Islet precursor cell (in vitro differentiated cells): ENCODE results near the gene WWOX.

Experiments used
- DNase-seq: peaks from one replicate; pipeline ENCODE4 v3.0.0-alpha.2; 2018

WWOX gene

DNA sequence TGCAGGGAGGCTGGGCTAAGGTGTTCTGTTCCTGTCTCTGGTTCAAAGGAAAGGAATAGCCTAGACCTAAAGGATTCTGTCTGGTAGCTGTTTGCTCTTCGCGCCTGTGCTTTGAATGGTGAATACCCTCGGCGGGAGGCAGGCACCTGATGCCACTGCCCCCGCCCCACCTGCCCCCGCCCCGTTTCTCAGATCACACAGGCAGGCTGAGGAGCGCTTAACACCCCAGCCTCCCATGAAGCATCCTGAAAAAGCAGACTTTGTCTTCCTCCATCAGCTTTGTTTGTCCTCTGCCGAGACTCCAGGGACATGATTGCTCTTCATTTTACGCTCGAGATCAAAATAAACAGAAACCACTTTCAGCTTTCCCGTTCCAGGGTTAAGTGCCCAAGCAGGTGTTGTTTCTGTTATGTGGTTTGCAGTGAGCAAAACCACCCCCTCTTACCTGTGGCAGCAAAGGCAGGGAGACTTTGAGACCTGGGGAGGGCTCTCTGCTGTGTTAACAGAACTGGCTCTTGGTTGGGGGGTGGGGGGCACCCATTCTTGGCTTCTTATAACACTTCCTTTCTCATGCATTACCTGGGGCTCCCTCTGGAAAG lies 452.1 kb downstream of the WWOX start:
- DNase-seq = no peak

DNA sequence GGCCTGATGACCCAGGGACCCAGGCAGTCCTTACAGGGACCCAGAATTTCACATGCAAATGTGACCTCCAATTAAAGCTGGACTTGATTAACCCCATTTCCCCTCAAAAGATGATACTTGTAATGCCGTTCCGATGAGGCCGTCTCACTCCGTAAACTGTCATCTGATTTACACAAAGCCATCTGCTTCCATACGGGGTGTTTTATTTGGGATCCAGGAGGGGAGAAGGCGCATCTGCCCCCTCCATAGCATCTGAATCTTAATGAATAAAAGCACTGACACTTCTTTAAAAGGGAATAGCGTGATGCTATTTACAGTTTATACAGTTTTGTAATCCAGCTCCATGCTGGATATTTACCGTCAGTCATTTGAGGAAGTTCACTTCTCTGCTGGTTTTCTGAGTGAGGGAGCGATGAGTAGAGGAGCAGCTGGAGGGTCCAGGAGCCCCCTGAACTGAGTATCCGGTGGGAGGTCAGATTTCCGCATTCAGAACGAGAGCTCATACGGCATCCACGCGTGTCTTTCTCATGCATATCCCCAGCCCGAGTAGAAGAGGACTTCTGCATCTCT lies 452.7 kb downstream of the WWOX start:
- DNase-seq = no peak

DNA sequence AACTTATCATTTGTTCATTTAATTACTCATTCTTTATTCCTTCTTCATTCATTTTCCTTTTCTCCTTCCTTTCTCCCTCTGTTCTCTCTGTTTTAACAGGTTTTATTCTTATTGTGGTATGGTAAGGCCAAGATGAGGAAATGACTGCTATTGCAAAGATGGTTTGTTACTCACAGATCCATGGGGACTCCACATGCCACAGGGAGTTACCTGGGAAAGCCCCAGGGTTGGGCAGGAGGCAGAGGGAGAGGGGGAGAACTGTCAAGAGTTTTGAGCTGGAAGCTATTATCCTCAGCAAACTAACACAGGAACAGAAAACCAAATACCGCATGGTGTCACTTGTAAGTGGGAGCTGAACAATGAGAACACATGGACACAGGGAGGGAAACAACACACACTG lies 453.3 kb downstream of the WWOX start:
- DNase-seq = no peak

DNA sequence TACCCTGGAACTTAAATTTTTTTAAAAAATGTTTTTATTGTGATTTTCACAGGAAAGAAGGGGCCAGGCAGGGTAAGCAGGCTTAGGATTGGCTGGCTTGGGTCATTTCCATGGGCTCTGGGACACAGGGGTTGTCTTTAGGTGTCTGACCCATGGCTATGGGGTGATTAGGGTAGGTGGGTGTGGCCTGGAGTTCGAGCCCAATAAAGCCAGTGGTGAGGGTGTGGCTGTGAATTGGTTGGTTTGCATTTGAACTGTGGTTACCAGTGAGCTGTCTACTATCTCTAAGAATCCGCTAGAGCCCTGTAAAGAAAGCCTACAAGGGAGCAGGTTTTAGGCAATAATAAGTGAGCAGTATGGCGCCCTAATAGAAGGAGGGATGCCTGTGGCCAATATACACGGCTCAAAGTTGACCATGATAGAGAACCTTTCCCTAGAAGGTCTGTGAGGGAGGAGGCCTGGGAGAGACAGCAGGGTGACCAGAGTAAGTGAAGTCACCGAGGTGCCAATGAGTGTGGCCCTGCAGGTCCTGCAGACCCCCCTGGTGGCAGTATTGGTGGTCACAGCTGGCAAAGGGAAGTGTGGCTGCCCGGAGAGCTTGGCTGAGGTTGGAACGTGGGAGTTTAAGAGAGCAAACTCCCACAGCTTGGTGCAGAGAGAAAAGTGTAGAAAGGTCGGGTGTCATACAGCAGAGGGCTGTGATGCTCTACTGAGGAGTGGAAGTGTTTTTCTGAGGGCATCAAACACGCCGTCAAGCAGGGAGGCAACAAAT lies 454.0 kb downstream of the WWOX start:
- DNase-seq = no peak

DNA sequence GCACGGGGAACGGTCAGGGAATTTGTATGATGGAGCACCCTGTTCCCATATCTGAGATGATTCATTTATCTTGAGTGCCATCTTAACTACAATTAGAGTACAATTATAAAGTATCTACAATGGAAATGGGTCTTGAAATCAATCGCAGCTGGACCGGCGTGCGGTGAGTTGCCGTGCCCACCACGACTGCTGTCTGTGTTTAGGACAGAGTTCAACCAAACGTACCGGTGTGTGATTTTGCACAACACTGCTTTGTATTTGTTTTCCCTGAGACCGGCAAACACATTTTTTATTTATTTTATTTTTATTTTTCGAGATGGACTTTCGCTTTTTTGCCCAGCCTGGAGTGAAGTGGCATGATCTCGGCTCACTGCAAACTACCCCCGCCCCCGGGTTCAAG lies 457.0 kb downstream of the WWOX start:
- no peak for DNase-seq

DNA sequence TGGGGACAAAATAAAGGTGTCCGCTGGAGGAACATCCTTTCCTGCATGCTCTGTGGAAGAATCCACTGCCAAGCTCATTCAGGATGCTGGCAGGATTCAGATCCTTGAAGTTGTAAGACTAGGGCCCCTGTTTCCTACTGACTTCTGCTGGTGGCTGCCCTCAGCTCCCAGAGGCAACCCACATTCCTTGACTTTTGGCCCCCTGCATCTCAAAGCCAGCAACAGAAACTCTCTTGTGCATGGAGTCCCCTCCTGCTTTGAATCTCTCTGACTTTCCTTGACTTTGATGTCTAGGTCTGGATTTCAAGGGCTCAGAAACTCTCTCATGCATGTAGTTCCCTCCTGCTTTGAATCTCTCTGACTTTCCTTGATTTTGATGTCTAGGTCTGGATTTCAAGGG lies 461.5 kb downstream of the WWOX start:
- DNase-seq = no peak

DNA sequence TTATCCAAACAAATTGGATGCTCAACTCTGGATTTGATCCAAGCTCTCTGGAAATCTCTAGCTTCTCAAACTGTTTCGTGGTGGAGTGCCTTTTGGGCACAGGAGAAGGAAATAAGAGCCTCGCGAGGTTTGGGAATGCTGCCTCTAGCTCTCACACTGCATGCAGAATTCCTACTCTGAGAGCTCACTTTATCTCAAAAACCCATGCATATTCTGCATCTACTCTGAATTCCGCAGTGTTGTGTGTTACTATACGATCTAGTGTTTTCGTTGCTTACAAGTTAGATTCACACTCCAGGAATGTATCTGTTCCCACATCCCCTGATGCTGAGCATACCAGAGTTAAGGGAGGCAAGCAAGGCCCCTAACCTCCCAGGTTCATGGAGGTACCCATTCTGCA lies 462.7 kb downstream of the WWOX start:
- no peak for DNase-seq

DNA sequence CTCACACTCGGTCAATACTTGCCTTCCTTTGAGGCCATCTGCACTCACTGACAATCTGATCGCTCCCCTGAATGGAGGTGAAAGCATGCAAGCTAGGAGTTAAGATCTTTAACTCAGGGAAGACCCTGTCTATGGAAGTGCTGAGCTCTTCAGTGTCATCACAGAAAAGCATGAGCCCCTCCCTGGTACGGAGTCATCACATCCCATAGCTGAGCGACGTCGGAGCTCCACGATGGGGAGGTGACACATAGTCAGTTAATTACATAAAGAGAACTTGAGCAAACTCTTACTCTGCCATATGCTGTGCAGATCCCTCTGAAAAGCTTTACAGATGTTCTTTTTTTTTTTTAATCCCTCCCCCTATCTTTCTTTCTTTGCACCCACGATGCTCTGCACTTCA lies 463.2 kb downstream of the WWOX start:
- no peak for DNase-seq

DNA sequence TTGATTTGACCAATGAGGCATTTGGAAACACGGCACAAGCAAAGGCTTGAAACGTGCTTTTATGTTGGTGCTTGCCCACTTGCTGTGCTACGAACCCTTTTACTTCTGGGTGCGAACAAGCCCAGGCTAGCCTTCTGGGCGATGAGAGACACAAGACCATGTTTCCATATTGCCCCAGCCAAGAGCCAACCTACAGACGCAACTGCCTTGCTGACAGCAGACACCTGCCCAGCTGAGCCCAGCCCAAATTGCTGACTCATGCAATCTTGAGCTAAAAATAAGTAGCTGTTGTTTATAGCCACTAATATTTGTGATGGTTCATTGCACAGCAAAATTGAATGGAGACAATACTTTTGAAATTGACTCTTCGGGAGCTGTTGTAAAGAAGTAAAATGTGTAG lies 464.5 kb downstream of the WWOX start:
- no peak for DNase-seq

DNA sequence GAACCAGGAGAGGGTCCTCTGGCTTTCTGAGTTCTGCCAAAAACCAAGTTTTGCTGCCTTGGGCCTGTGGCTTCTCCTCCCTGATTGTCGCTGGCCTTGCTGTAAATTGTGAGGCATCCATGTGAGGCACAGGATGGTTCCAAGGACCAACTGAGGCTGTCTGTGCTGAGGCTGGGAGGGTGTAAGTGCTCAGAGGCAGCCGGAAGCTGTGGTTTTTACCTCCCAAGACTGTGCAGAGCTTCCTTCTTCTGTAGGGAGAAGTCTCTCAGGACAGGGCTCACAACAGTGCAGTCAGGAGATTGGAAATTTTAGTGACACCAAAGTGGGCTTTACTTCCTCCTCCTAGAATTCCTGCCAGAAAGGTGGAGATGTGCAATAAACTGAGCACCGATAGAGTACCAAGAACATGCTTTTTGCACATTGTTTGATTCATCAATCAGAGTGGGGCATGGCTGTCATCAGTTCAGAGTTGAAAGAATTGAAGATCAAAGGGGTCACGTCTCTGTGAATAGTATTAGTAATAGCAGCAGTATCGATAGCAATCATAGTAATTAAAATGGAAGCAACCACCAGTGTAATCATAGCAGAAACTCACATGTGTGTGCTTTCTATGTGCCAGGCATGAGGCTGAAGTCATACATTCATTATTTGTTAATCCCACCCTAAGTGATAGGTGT lies 467.1 kb downstream of the WWOX start:
- no peak for DNase-seq

DNA sequence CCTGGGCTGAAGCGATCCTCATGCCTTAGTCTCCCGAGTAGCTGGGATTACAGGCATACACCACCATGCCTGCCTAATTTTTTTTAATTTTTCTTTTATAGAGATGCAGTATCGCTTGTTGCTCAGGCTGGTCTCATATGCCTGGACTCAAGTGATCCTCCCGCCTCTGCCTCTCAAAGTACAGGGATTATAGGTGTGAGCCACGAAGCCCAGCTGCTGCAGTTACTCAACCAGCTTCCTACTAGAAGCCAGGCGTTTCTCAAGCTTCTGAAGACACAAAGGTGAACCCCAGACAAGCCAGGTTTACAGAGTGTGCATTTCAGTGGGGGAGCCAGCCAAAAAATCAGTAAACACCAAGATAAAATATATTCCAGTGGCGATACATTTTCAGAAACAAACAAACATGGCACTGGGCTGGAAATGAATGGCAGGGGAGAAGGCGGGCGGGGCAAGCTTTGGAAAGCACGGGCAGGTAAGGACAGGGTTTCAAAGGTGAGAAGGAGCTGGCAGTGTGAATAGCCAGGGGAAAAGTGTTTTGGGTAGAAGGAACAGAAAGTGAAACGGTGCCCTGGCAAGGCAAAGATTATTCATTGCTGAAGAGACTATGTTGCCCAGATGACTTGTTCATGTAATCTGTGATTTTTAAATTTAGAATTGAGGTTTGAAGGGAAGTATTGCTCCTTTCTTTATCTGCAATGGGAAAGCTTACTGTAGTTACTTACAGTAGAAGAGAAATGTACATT lies 471.1 kb downstream of the WWOX start:
- DNase-seq = no peak

DNA sequence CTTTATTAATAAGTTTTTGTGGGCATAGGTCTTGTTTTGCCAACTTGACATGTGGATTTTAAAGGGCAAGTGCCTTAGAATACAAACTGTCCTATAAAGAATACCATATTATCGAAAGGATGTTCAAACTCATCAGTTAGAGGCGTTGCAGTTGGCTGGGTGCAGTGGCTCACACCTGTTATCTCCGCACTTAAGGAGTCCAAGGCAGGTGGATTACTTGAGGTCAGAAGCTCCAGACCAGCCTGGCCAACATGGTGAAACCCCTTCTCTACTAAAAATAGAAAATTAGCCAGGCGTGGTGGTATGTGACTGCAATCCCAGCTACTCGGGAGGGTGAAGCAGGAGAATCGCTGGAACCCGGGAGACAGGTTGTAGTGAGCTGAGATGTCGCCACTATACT lies 472.0 kb downstream of the WWOX start:
- no peak for DNase-seq

DNA sequence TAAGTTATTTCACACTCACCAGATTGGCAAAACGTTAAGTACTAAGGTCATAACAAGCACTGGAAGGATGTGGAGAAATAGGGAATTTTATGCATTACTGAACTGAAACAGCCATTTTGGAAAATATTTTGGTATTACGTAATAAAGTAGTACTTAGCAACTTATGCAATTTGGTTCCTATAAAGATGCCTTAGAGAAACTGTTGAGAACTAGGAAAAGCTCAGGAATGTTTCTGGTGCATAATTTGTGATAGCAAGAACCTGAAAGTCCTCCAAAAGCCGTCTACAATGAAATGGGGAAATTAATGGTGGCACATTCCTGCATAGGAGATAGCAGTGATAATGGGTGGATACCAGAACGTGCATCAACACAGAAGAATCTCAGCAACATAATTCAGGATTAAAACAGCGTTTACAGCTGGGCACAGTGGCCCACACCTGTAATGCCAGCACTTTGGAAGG lies 472.5 kb downstream of the WWOX start:
- DNase-seq = no peak

DNA sequence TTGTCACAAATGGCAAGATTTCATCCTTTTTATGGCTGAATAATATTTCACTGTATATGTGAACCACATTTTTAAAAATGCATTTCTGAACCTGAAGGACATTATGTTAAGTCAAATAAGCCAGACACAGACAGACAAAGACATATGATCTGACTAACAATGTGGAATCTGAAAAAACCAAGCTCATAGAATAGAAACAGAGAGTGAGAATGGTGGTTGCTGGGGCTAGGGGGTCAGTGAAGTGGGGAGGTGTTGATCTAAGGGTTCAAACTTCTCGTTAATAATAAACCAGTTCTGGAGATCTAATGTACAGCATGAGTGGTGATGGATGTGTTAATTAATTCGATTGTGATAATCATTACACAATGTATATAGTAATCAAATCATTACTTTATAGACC lies 475.1 kb downstream of the WWOX start:
- no peak for DNase-seq

DNA sequence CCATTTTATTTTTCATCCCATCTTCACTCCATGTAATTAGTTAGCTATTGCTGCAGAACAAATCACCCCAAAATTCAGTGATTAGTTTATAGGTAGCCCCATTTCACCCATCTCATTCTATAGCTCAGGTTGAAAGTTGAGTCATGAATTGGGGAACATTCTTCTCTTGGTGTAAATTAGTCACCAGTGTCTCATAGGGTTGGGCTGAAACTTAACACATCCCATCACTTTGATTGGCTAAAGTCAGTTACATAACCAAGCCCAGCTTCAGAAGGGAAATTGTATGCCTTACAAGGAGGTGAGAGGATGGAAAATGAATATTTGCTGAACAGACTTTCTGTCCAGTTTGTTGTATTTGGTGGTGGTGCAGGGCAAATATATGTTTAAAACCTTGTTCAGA lies 477.5 kb downstream of the WWOX start:
- DNase-seq = no peak

DNA sequence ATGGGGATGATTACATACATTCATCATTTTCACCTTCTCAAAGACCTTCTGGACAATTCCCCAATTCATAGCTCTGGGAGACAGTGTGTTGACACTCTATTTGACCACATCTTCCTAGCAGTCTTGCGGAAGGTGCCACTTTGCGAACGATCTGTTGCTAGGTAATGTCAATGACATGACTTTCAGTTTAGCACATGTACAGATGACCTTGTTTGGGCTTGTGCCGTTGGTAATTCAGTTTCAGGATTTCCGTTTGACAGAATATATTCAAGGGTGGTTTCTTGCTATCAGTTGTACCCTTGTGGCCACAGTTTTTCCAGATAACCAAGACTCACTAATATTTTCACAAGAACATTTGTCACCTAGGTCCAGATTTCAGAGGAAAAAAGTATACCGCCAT lies 478.2 kb downstream of the WWOX start:
- DNase-seq = no peak

DNA sequence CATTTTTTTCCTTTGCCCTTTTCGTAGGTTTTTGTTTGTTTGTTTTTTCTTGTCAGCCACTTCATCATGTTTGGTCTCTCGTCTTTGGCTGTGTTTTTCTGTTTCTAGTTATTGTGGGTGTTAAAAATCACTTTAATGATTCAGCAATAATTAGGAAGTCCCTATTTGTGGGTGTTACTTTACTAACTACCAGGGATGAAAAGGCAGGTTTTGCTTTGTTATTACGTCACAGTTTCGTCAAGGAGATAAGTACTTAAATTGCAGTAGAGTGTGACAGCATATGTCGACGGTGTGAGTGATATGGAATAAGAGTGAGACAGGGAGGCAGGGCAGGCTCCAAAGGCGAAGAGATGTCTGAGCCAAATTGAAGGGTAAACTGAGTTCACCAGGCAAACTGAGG lies 479.6 kb downstream of the WWOX start:
- no peak for DNase-seq

DNA sequence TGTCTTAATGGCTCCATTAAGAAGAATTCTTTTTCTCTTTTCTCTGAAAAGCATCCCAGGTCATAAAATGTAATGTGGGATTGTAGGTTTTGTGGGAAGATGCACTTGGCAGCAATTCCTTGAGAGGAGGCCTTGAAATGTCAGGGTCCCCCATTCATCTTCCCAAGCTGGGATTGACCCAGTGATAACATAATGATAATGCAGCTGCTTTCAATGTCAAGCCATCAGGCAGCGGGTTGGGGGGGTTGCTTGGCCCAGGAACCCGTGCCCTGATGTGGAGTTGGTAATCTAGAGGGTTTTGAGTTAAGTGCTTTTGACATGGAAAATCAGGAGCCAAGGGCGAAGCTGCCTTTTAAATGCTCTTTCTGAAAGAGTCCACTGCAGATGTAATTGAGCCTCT lies 484.0 kb downstream of the WWOX start:
- peak; percentile 13 for DNase-seq

DNA sequence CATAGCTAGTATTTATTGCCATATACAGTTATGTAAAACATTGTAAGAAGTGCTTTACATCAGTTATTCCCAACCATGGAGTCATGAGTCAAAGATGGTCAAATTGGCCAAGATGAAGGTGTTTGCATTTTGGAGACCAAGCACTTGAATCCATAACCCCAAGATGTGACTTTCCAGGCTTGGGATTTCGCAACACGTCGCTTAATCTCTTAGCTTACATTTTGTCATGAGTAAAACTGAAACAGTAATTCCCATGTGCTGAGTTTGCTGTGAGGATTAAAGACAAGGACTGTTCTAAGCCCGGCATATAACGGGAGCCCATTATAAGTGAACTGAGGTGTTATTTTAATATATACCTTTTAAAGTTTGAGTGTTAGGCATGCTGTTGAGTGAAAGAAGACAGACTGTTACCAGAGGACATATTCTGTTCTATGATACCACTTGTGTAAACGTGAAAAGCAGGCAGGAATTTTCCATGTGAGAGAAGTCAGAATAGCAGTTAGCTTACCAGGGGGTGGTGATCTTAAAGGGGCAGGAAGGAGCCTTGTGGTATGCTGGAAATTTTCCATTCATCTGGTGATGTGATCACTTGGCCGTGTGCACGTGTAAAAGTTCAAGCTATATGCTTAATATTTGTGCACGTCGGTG lies 484.9 kb downstream of the WWOX start:
- peak; percentile 24 for DNase-seq

DNA sequence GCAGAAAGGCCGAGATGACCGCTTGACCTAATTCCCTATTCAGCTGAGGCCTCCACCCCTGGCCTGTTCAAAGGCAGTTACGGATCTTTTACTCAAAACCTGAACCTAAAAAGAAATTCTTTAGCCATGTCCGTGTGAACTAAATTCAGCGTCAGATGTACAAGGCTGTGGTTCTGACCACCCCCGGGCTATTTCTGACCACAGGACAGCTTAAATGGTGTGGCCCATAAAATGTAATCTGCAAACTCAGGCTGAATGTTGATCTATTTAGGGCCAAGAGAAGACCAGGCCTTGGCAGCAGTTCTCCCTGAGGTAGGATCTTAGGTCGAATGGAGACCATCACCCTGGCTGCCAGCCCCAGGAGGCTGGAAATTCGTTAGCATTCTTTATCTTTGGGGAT lies 485.5 kb downstream of the WWOX start:
- DNase-seq = peak; percentile 57

DNA sequence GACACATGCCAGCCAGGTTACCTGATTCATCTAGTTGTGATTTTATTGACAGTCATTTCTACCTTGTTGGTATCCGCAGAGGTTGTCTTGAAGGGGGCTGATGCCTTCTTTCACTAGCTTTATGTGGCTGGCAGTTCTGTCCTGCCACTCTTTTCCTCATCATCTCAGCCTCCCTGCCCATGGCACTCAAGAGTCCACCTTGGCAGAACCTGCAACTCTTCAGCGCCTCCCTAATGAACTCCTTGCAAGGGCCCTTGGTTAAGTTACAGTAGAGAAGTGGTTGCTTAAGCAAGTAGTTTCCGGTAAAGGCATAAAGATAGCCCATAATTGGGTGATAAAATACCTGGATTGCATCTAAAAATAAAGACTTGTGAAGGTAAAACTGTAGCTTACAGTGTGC lies 489.9 kb downstream of the WWOX start:
- DNase-seq = no peak

DNA sequence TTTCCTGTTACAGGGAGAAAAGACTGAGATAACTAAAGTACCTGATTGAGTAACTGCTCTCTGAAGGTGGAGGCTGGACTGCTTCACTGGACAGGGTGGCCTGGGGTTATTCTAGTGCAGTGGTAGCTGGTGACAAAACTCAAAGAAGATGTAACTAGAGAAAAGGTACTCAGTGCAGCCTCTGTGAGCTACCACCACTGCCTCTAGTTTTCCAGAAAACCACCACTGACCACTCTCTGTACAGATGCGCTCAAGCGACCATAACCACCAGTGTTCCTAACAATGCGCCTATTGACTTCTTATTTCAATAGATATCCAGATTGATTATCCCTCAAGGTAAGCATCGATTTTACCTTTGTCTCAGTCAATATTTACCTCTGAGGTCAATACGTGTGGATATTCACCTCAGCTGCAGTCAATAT lies 492.2 kb downstream of the WWOX start:
- DNase-seq = peak; percentile 35

DNA sequence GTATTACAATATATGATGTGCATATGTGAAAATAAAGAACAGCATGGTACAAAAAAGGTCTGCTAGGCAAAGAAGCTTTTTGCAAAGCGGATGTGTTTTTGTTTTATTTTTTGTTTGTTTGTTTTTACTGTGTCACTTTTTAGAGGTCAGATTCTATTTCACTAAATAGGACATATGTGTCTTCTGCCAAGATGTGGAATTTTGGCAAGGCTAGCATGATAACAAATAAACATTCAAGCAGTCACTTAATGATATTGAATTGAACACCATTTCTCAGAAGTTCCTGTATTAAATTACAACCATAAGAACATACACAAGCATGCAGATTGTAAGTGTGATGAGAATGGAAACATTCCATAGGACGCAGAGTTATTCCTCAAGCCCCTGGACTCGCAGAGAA lies 492.7 kb downstream of the WWOX start:
- DNase-seq = no peak
